Fibroblast of upper back skin (primary cell): ENCODE results near the gene IRS2.
A peak's percentile ranks its signal among the peaks of the same experiment; 100 is the strongest.

Source experiments
- DNase-seq: peaks from one replicate; pipeline ENCODE4 v3.0.0-alpha.2; 2013

IRS2 gene

GRCh38 chr13:109795011-109795410 lies 8.6 kb upstream of the IRS2 start:
- no peak for DNase-seq

DNA sequence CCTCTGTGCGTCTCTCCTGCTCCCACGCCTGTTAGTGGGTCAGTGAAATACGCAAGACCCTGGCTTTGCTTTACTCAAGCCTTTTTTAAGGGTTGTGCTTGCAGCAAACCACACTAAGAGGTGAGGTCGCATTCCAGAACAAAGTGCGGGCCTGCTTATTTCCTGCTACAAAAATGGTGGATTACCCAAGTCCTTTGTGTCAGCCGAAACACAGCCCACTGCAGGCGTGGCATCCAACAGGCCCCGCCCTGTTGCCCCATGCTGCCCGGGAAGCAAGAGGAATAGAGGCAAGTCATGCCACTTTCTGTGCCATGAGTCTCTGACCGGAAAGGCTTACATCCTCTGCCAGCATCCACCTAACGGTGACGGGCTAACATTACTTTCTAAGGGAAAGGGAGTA lies 7.7 kb upstream of the IRS2 start:
- no peak for DNase-seq

- no peak for DNase-seq
Measured at GRCh38 chr13:109792416-109793059, 6.2 kb upstream of the IRS2 start.

DNA sequence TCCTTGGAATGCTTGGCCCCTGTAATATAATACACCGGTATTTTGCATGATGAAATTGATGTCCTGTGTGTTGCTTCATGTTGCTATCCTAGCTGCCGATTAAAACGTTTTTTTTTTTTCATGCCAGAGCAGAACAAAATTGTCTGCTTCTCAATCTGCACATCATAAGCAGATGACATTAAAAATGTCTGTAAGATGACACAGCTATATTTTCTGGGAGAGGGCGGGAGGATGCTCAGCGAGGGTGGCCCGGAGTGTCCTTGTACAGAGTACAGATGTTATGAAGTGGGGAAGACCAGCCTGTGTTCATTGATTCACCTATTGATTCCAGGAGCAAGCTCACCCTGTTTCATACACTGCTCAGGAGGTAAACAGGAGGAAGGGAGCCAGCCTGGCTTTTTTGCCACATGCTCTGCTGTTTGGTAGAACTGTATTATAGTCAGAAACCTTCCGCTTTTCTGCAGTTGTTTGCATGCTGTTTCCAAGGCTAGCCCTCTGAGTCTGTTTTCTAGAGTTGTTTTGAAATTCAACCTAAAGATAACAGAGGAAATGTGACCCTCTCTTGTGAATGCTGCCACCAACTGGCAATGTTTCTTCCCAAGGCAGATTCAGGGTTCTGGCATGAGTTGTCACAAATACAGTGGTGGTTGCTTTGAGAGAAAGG lies 4.7 kb upstream of the IRS2 start:
- peak; percentile 58 for DNase-seq

DNA sequence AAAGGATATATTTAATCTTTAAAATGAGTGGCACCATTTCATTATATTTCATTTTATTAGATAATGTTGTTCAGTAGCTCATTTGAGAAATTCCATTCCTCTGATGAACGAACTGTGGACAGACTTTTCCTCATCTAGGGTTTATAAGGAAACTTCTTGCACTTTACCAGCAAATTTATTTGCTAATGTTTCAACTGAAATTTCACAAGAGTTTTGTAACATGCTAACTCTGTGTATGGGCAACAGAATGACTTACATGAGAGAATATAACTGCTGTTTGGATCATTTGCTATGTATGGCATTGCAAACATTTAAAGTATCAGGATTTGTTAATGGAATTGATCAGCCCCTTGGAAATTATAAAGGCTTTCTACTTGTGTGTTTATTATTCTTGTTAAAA lies 3.7 kb upstream of the IRS2 start:
- DNase-seq: peak; percentile 30

DNA sequence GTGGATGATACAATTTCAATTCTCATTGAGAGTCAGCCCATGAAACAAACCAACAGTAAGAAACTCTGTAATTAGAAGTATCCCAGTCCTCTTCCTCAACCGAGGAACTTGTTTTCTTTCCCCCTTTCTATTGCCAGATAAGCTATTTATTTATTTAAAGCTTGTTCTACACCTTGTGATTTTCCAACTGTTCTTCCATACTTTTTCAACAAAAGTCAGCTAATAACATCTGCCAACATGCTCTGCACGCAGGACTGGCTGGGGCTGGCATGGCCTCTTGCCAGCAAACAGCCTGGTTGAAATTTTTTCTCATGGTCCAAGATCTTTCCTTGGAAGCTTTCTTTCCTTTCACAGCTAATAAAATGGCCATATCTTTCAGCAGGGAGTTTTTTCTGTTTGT lies 2.9 kb upstream of the IRS2 start:
- no peak for DNase-seq

- no peak for DNase-seq
Measured at GRCh38 chr13:109788372-109789111, 2.2 kb upstream of the IRS2 start.

GRCh38 chr13:109787135-109787954 lies 962 bp upstream of the IRS2 start:
- peak; percentile 53 for DNase-seq

DNA sequence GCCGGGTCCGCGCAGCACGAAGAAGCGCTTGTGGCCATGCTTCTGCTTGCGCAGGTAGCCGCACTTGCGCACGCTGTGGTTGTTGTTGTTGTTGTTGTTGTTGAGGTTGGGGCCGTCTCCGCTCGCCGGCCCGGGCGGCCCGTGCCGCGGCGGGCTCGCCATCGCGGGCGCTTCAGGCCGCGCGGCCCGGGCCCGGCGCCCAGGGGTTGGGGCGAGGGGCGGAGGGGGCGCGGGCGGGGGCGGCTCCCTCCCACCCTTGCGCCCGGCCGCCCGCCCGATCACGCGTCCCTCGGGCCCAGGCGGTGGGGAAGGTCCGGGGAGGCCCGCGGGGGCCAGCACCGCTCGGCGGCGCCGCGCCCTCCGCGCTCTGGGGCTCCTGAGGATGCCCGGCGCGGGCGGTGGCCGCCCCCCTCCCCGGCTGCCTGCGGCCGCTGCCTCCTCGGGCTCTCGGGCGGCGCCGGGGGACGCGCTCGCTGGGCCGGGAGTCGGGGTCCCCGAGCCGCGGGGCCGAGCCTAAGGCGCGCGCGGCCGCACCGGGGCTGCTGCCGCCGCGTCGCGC lies 412 bp downstream of the IRS2 start:
- DNase-seq: no peak

DNA sequence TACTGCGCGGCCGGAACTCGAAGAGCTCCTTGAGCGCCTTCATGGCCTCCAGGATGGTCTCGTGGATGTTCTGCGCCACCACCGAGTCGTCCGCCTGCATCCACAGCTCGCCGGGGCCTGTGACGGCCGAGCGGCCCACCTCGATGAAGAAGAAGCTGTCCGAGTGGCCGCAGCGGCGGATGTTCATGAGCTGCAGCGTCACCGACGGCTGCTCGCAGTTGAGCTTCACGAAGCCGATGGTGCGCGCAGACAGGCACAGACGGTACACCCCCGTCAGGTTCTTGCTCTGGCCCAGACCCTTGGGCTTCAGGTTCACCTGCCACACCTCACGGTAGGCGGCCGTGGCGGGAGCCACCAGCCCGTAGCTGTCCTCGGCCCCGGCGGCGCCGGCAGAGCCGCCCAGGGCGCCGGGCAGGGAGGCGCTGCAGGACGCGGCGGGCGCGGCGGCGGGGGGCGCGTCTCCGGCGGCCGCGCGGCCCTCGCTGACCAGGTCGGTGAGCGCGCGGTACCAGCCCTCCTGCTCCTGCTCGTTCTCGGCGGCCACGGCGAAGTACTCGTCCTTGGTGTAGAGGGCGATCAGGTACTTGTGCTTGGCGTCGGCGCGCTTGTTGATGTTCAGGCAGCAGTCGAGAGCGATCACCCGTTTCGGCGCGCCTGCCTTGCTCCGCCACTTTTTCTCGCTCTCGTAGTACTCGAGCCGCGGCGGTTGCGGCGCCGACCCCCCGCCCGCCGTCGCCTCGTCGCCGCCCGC lies 1.1 kb downstream of the IRS2 start:
- peak; percentile 55 for DNase-seq

- DNase-seq: peak; percentile 68
Measured at GRCh38 chr13:109784590-109785140, 1.7 kb downstream of the IRS2 start.

DNA sequence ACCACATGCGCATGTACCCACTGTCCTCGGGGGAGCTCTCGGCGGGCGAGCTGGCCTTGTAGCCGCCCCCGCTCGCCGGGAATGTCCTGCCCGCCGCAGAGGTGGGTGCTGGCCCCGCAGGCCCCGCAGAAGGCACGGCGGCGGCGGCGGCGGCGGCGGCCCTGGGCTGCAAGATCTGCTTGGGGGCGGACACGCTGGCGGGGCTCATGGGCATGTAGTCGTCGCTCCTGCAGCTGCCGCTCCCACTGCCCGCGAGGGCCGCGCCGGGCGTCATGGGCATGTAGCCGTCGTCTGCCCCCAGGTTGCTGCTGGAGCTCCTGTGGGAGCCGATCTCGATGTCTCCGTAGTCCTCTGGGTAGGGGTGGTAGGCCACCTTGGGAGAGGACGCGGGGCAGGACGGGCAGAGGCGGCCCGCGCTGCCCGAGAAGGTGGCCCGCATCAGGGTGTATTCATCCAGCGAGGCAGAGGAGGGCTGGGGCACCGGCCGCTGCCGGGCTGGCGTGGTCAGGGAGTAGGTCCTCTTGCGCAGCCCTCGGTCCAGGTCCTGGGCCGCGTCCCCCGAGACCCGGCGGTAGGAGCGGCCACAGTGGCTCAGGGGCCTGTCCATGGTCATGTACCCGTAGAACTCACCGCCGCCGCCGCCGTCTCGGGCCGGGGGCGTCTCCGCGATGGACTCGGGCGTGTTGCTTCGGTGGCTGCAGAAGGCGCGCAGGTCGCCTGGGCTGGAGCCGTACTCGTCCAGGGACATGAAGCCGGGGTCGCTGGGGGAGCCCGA lies 2.4 kb downstream of the IRS2 start:
- DNase-seq: no peak

DNA sequence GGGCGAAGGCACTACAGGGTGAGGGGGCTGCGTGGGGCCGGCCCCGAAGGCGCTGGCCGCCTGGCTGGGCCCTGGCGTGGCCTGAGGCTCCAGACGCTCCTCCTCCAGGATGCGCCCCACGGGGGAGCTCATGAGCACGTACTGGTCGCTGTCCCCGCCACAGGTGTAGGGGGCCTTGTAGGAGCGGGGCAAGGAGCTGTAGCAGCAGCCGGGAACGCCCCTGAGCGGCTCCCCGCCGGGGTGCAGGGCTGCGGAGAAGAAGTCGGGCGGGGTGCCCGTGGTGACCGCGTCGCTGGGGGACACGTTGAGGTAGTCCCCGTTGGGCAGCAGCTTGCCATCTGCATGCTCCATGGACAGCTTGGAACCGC lies 3.0 kb downstream of the IRS2 start:
- no peak for DNase-seq

GRCh38 chr13:109782823-109783431 lies 3.5 kb downstream of the IRS2 start:
- DNase-seq: no peak

DNA sequence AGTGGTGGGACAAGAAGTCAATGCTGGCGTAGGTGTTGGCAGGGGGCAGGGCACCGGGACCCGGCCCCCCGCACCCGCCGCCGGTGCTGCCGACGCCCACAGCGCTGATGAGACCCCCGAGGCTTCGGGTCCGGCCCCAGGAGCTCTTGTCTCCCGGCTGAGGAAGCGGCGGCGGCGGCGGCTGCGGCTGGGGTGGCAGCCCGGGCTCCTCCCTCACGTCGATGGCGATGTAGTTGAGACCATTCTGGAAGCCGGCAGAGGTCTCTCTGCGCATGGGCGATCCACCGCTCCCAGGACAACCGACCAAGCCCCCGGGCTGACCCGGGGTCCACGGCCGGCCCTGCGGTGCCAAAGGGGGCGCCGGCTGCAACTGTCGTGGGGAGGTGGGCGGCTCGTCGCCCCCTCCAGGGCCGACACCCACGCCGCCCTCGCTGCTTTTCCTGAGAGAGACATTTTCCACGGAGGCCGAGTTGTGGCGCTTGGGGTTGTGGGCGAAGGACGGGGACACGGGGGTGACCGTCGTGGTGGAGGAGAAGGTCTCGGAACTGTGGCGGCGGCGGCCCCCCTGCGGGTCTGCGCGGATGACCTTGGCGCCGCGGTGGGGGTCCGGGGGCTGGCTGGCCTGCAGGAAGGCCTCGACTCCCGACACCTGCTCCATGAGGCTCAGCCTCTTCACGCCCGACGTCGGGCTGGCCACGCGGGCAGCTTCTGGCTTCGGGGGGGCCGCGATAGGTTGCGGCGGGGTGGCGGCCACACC lies 4.1 kb downstream of the IRS2 start:
- DNase-seq: no peak

- no peak for DNase-seq
Measured at GRCh38 chr13:109781384-109782065, 4.9 kb downstream of the IRS2 start.

- no peak for DNase-seq
Measured at GRCh38 chr13:109780845-109781383, 5.5 kb downstream of the IRS2 start.

DNA sequence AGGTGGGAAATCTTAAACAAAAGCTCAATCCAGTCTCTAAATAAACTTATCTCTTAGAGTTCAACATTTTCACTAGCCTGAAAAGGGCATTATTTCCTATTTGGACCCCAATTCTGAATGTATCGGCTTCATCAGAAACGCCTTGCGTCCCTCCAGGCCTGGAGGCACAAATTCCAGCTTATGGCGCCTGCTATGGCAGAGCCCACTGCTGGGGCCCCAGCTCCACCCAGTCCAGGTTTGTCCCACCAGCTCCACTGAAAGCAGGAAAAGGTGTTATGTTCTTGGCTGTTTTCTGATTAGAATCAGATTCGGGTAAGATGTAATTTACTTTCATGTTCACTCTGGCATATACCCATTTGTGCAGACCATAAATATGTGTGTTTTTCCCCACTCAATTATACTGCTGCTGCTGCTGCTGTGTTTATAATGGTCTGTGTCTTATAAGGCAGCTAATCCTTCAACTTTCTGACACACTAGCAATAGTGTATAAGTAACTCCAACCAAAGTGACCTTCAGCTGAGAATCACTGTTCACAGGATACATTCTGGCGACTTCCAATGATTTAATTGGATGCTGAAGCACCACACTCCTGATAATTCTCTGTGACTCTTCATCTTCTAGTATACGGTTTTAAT lies 6.4 kb downstream of the IRS2 start:
- DNase-seq: no peak

- no peak for DNase-seq
Measured at GRCh38 chr13:109779074-109779473, 7.3 kb downstream of the IRS2 start.
